KBM-7 (cell line): ENCODE measurements around the gene NDFIP1.
"Not testable (repeated sequence)": the region's sequence is repeated elsewhere in the genome, so short reads cannot be mapped to it uniquely, and the experiment has no call there.

Experiments used
- DNase-seq: peaks from one replicate; pipeline ENCODE4 v3.0.0-alpha.2; 2015
- in situ Hi-C: fragments of 300-500 bp; cut with MboI; formaldehyde crosslinking; loops from 2 replicates; pipeline ENCODE4 v1.14.3; 2020; ENCODE audit warnings: low sequenced_read_pairs, low pct_unique_long_range_greater_than_20kb, mixed read lengths

The NDFIP1 gene

DNA sequence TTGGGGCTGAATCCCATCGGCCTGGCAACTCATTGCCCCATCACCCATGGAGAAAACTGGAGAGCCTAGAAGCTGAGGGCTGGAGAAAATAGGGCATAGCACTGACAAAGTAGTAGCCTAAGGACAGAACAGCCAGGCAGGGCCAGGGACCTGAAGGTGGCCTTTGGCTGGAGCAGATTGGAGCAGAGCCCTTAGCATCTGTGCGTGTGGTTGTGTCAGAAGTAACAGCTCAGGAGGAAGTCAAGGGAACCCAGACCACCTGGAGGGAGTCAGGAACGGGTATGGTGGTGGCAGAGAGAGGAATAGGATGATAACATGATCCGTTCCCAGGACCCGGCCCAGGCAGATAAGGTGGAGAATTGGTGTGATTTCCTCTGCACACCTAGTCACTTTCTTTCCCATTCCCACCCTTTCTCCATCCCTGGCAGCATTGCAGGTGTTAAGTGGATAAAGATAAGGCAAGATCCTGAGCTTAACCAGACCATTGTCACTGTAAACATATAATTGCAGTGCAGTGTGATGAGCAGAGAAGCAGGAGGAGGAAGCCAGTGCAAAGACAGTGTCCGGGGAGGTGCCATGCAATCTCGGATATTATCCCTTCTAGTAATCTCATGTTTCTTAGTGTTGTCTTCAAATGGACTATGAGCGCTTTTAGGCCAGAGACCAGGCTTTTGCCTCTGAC lies 67.0 kb downstream of the NDFIP1 start:
- no peak for DNase-seq
- in situ Hi-C loops, result no loop called here

GRCh38 chr5:142176255-142176654 lies 67.7 kb downstream of the NDFIP1 start:
- DNase-seq, result no peak
- in situ Hi-C loops, result no loop called here

DNA sequence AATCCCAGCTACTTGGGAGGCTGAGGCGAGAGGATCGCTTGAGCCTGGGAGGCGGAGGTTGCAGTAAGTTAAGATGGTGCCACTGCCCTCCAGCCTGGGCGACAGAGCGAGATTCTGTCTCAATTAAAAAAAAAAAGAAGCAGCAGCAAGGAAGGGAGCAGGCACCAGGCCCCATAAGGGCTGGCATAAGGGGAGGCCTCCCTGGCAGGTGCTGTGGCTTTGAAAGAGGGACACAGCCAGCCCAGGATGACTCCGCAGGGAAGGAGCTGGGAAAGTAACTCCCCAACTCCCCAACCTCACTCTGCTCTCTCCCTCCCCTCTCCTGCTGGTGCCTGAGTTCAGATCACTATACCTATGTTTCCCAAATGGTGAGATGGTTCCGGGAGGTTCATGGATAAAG lies 70.1 kb downstream of the NDFIP1 start:
- in situ Hi-C loops, result no loop called here
- no peak for DNase-seq

DNA sequence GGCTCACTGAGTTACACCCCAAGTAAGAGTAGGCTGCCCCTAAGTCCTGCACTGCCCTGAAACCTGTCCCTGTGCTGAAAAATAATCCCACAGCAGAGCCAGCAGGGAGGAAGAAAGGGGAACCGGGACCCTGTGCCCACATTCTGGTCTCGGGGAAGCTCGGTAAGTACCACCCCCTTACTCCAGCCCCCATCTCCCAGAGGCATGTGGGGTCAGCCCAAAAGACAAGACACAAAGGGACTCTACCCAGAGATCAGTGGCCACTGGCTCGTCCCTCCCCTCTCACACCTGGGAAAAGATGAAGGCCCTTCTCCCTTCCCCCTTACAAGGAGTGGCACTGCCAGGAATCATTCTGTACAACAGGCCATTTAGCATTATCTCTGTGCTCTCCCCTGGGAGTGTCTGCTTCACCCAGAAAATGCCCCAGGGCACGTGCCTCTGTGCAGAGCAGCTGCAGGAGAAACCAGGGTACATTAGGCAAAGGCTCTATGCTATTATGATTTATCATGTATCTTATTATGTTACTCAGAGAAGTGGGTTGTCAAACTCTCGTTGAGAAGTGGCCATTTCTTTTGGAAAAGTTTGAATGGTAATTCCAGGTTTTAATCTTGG lies 71.3 kb downstream of the NDFIP1 start:
- no peak for DNase-seq
- in situ Hi-C loops, result no loop called here

DNA sequence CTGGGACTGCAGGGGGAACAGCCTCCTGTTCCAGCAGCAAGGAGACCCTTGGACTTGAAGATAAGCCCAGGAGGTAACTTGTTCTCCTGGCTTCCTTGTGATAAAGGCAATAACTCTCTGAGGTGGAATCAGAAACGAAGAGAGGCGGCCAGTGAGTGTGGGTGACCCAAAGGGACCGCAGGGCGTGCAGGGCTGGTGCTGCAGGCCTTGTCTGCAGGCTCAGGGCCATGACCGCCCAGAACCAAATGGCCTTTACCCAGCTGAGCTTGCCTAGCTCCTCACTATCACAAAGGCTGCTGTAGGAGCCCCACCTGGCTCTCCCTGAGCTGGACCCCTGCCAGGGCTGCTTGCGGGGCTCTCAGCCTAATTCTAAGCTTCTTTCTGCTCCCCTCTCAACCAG lies 72.5 kb downstream of the NDFIP1 start:
- DNase-seq, result no peak
- in situ Hi-C loops, result no loop called here

DNA sequence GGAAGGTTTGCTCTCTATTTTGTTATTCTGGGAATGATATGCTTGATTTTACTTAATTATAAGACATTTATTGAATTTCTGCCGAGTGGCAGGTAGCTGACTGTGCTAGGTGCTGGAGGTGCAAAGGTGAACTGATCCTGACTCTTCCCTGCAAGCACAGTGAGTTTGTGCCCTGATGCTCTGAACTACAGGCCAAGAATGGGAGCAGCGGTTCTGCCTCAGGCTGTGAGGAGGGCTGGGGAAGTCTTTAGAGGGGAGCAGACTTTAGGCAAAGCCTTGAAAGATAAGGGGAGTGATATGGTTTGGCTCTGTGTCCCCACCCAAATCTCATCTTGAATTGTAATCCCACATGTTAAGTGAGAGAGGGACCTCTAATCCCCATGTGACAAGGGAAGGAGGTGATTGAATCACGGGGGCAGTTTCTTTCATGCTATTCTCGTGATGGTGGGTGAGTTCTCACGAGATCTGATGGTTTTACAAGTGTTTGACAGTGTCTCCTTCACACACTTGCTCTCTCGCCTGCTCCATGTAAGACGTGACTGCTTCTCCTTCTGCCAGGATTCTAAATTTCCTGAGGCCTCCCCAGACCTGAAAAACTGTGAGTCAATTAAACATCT lies 73.1 kb downstream of the NDFIP1 start:
- in situ Hi-C loops, result no loop called here
- no peak for DNase-seq

- no peak for DNase-seq
- in situ Hi-C loops, result no loop called here
These were observed 74.3 kb downstream of the NDFIP1 start for GRCh38 chr5:142182840-142183239.

DNA sequence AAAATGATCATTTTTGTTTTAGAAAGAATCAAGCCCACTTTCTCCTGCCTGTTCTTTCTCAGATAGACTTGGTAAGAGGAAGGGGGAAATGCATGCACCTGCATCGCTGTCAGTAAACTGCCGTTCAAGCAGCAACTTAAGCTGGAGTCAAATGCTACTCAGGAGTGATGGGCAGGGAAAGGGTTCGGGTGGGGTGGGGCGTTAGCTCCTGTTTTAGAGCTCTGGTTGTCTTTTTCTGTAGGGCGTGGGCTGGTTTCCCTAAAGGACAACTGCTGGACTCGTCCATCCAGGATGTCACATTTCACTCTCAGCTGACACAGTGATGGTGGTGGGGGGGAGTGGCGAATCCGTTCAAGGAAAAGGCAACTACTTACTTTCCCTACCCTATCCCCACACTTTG lies 75.0 kb downstream of the NDFIP1 start:
- in situ Hi-C loops, result no loop called here
- no peak for DNase-seq

DNA sequence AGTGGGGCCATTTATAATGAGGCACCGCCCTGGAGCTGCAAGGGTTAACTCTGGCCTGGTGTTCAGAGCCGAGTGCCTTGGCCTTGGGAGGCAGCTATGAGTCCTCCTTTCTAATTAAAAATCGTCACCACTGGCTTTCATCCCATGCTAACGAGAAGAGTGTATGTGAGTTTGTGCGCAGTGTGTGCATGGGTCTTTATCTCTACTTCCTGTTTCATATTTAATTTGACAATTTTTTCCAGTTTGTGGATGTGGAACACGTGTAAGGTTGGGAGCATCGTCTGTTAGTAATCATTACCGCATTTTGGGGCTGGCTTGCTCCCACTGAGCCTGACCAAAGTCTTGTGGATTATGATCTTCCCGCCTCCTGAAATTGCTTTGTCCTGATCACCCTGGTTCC lies 76.4 kb downstream of the NDFIP1 start:
- no peak for DNase-seq
- in situ Hi-C loops, result no loop called here

DNA sequence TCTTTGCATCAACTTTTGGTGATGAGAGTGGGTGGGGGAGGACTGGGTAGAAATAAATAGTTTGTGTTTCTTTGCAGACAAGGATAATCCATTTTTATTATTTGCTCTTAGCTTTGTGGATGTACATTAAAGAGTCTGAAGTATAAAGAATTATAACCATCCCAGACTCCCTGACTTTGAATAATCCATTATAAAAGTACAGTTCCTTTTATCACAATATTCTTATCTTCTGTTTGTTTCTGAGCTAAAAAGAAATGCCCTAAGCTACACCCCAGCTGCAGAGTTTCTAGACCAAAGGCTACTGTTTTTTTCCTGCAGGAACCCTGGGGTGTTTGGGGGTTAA lies 77.9 kb downstream of the NDFIP1 start:
- DNase-seq, result no peak
- in situ Hi-C loops, result no loop called here

DNA sequence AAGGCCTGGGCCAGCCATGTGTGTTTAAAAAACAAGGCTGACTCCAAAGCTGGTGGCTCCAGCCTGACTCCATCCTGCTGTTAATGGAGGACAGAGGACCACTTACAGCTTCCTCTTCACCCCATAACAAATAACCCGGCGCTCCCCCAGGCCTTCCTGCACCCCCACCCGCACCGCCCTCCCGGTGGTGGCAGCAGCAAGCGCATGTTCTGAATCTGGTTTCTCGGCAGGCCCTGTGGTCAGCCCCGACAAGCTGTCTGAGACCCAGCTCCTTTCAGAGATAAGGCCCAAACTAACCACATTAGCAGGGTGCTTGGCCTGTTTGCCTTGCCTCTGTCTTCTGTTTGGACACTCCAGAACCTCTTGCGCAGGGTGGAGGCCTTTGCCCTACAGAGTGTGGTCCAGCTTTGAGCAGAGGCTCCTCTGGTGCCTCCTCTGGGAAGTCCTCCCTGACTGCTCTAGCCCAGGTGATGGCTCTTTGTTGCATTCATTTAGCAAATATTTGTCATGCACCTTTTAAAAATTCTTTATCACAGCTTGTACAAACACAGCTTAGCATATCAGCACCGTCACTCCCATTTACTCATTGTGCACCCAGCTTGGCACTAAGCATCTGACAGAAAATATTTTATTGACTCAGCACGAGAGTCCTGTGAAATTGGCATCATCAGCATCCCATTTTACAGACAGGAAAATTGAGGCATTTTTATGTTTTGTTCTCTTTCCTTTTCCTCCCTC lies 78.4 kb downstream of the NDFIP1 start:
- DNase-seq, result no peak
- in situ Hi-C loops, result no loop called here

DNA sequence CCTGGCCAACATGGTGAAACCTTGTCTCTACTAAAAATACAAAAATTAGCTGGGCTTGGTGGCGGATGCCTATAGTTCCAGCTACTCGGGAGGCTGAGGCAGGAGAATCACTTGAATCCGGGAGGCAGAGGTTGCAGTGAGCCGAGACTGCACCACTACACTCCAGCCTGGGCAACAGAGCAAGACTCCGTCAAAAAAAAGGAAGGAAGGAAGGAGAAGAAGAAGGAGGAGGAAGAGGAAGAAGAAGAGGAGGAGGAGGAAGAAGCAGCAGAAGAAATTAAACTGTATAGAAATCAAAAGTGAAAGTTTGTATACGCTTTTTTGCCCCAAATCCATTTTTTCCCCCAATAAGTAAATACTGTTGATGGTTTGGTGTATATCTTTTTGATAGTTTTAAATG lies 80.1 kb downstream of the NDFIP1 start:
- DNase-seq, in situ Hi-C loops: not testable (repeated sequence)

- in situ Hi-C loops, result no loop called here
- no peak for DNase-seq
These were observed 81.2 kb downstream of the NDFIP1 start for GRCh38 chr5:142189813-142190212.

DNA sequence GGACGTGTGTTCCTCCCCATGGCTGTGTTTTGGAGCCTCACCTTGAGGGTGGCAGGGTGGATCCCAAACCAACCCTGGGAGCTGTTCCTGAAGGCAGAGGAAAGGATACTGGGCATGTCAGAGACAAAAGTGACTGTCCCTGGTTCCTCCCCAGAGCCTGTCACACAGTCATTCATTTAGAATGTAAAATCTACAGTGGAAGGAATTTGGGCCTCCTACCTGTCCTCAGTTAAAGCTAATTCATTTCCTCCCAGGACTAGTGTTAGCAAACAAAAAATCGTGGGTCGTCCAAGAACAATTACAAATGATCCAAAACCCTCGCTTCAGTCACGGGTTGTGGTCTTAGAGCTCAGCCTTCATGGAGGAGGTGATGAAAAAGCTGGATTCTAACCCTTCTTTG lies 83.2 kb downstream of the NDFIP1 start:
- no peak for DNase-seq
- in situ Hi-C loops, result no loop called here

DNA sequence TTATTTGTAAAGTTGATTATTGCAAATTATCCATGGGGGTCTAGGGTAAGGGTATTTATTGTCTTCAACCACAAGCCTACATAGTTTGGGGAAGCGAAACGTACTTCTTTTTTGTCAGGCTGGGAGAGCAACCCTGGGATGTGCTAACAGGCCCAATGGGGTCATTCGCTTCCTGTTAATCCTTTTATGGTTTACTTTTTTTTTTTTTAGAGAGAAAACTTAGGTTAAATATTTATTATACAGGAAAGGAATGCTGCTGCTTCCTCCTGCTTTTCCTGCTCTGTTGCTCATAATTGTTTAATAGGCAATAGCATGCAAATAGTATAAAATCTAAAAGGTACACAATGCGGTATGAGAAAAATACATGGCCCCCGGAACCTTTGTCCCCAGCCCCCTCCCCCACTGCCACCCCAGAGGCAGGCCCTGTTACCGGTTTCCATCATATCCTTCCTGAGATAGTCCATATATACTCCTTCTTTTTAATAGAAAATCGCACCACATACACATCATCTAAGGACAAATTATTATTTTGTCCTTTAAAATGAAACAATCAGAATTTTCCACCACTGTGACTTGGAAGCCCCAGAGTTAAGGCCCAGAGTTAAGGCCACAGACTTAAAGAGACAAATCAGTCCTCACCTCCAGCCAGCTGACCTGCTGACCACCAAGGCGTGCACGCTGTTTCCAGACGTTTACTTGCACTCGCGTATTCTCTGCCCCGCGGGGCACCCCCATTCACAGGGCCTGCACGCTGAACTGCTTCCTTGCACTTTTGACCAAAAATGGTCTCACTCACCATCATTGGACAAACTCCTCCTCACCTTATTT lies 83.9 kb downstream of the NDFIP1 start:
- in situ Hi-C loops, result no loop called here
- DNase-seq, result no peak

DNA sequence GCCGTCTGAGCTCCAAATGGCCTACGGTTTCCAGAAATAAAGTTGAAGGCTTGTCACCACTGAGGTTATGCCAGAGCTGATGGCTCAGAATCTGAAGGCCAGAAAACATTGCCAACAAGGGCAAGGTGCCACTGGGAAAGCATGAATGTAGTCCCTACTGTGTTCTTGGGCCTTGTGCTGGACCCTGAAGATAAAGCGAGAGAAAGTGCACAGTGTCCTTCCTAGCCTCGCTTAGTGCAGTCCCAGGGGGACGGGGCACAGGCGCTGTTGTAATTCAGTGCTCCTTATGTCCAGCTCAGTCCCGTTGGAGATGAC lies 84.5 kb downstream of the NDFIP1 start:
- DNase-seq, result no peak
- in situ Hi-C loops, result no loop called here

GRCh38 chr5:142197098-142197497 lies 88.5 kb downstream of the NDFIP1 start:
- in situ Hi-C loops, result no loop called here
- DNase-seq, result no peak

DNA sequence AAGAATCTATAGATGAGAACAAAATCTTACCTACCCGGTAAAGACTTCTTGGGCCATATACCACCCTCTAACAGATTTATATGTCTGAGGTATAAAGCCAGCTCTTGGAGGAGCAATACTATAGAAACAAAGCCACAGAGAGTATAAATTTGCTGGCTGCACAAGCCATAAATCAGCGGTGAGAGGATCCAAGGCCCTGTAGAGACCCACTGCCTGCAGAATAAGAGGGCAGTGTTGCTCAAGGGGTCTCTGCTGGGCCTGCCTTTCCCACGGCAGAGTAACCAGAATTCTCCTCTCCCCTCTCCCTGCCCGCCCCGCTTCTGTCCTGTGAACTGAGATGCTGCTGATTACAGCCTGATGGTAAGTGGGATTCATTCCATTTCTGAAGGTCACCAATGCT lies 89.2 kb downstream of the NDFIP1 start:
- in situ Hi-C loops, result no loop called here

DNA sequence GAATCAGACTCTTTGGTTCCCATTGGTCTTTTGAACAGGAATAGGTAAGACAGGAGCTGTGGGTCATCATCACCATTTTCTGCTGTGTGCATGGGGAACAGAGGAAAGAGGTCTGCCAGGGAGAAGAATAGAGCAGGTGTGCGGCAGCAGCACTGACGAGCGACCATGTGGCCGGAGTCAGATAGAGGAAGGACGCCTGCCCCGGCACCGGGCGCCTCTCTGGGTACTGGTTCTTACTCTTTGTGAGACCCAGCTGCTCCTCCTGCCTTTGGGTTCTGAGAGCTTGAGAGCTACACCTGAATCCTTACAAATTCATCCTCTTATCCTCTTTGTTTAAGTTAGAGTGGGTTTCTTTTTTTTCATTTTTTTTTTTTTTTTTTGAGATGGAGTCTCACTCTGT lies 90.8 kb downstream of the NDFIP1 start:
- in situ Hi-C loops, result no loop called here
- DNase-seq, result no peak

More for the DNA sequence above, 89.2 kb downstream of the NDFIP1 start:
- no peak for DNase-seq

DNA sequence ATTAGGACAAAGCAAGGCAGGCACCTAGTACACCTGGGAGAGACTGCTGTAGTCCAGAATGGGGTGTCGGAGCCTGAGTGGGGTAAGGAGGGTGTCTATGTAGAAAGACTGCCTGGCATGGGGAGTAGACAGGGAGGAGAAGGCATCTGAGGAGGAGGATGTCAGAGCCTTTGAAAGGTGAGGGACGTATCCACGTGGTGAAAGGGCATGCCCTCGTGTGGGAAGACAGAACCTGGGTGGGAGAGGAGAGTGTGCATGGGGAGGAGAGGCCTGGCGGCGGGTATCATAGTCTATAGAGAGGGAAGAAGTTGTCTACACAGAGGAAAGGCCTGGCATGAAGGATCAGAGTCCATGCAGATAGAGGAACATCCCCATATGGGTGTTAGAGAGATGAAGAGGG lies 91.8 kb downstream of the NDFIP1 start:
- DNase-seq, result no peak
- in situ Hi-C loops, result no loop called here
